ENCODE results near the gene KRTAP10-11.
"Not testable (repeated sequence)": the region's sequence is repeated elsewhere in the genome, so short reads cannot be mapped to it uniquely, and the experiment has no call there.

KRTAP10-11 gene

GRCh38 chr21:44638506-44639330 is 7.5 kb upstream of the KRTAP10-11 start:
- DNase-seq (ENCODE audit: low read depth in 2 of 2), result not testable (repeated sequence)

- DNase-seq (ENCODE audit: low read depth in 2 of 2), result no peak
These were observed 6.9 kb upstream of the KRTAP10-11 start for GRCh38 chr21:44639331-44639655.

- DNase-seq (ENCODE audit: low read depth in 2 of 2), result no peak
These were observed 5.5 kb upstream of the KRTAP10-11 start for GRCh38 chr21:44640761-44641160.

GRCh38 chr21:44643741-44644310 is 2.4 kb upstream of the KRTAP10-11 start:
- DNase-seq (ENCODE audit: low read depth in 2 of 2), result no peak

GRCh38 chr21:44644878-44645277 is 1.3 kb upstream of the KRTAP10-11 start:
- no peak for DNase-seq (ENCODE audit: low read depth in 2 of 2)

- DNase-seq (ENCODE audit: low read depth in 2 of 2), result no peak
These were observed 973 bp downstream of the KRTAP10-11 start for GRCh38 chr21:44647222-44647552.

GRCh38 chr21:44648557-44649311 is 2.5 kb downstream of the KRTAP10-11 start:
- no peak for DNase-seq (ENCODE audit: low read depth in 2 of 2)

- no peak for DNase-seq (ENCODE audit: low read depth in 2 of 2)
These were observed 3.4 kb downstream of the KRTAP10-11 start for GRCh38 chr21:44649521-44650100.

GRCh38 chr21:44650265-44650972 is 4.2 kb downstream of the KRTAP10-11 start:
- no peak for DNase-seq (ENCODE audit: low read depth in 2 of 2)

- DNase-seq (ENCODE audit: low read depth in 2 of 2), result no peak
These were observed 4.9 kb downstream of the KRTAP10-11 start for GRCh38 chr21:44650973-44651675.

- no peak for DNase-seq (ENCODE audit: low read depth in 2 of 2)
These were observed 6.9 kb downstream of the KRTAP10-11 start for GRCh38 chr21:44653123-44653522.

GRCh38 chr21:44653656-44654575 is 7.7 kb downstream of the KRTAP10-11 start:
- no peak for DNase-seq (ENCODE audit: low read depth in 2 of 2)

- DNase-seq (ENCODE audit: low read depth in 2 of 2), result no peak
These were observed 8.5 kb downstream of the KRTAP10-11 start, which contains the start of gene KRTAP12-4 for GRCh38 chr21:44654576-44655175. KRTAP12-4 (minus strand) TSS chr21:44654659; CDS start chr21:44654614, 45 bp downstream.

GRCh38 chr21:44656868-44657267 is 10.7 kb downstream of the KRTAP10-11 start:
- DNase-seq (ENCODE audit: low read depth in 2 of 2), result no peak

- no peak for DNase-seq (ENCODE audit: low read depth in 2 of 2)
These were observed 11.7 kb downstream of the KRTAP10-11 start, which contains the start of gene KRTAP12-3 for GRCh38 chr21:44657635-44658540. KRTAP12-3 (plus strand) TSS chr21:44657932; CDS start chr21:44657980, 48 bp downstream.

GRCh38 chr21:44658541-44658910 is 12.3 kb downstream of the KRTAP10-11 start:
- DNase-seq (ENCODE audit: low read depth in 2 of 2), result no peak

GRCh38 chr21:44658913-44659595 is 12.8 kb downstream of the KRTAP10-11 start:
- no peak for DNase-seq (ENCODE audit: low read depth in 2 of 2)

GRCh38 chr21:44661567-44661966 is 15.4 kb downstream of the KRTAP10-11 start:
- not testable (repeated sequence) for DNase-seq (ENCODE audit: low read depth in 2 of 2)

Measured in stimulated activated CD8-positive, alpha-beta memory T cell treated with anti-CD3 and anti-CD28 coated beads, Interleukin-2, amount 100 ng/mL, for 48 hours (primary cell).